HG03103 (cell line): Measurements from ENCODE around the gene USP7.

Source experiments
- ATAC-seq: cut with Tn5 transposase; IDR thresholded peaks from one replicate; pipeline ENCODE4 v1.9.1; 2021; ENCODE audit warnings: low read depth; ENCODE audit not compliant: unreplicated experiment

Gene USP7

GRCh38 chr16:8953064-8953463 lies 10.6 kb downstream of the USP7 start:
- no peak for ATAC-seq

- no peak for ATAC-seq
These were observed 11.4 kb downstream of the USP7 start for GRCh38 chr16:8952281-8952751.

GRCh38 chr16:8951447-8952280 lies 12.0 kb downstream of the USP7 start:
- ATAC-seq: no peak

- no peak for ATAC-seq
These were observed 13.1 kb downstream of the USP7 start for GRCh38 chr16:8950580-8951077.

GRCh38 chr16:8949536-8950418 lies 13.9 kb downstream of the USP7 start:
- ATAC-seq: no peak

GRCh38 chr16:8948831-8949230 lies 14.9 kb downstream of the USP7 start:
- no peak for ATAC-seq

GRCh38 chr16:8948069-8948593 lies 15.6 kb downstream of the USP7 start:
- no peak for ATAC-seq

- no peak for ATAC-seq
These were observed 17.2 kb downstream of the USP7 start for GRCh38 chr16:8946544-8946943.

- no peak for ATAC-seq
These were observed 17.9 kb downstream of the USP7 start for GRCh38 chr16:8945626-8946296.

- peak; percentile 60 for ATAC-seq
These were observed 19.5 kb downstream of the USP7 start for GRCh38 chr16:8943966-8944759.

- ATAC-seq: no peak
These were observed 20.5 kb downstream of the USP7 start for GRCh38 chr16:8943001-8943763.

GRCh38 chr16:8941718-8942344 lies 21.9 kb downstream of the USP7 start:
- no peak for ATAC-seq

GRCh38 chr16:8937803-8938202 lies 25.9 kb downstream of the USP7 start:
- no peak for ATAC-seq

GRCh38 chr16:8936421-8936820 lies 27.3 kb downstream of the USP7 start:
- ATAC-seq: peak; percentile 80

- ATAC-seq: peak; percentile 25
These were observed 27.7 kb downstream of the USP7 start for GRCh38 chr16:8935989-8936388.

GRCh38 chr16:8934601-8935000 lies 29.1 kb downstream of the USP7 start:
- ATAC-seq: no peak

- no peak for ATAC-seq
These were observed 31.8 kb downstream of the USP7 start for GRCh38 chr16:8931859-8932258.

GRCh38 chr16:8929086-8929748 lies 34.5 kb downstream of the USP7 start:
- ATAC-seq: no peak
